ENCODE results near the gene BLOC1S5. TPM values are rescaled to one million over a fixed set of nuclear protein-coding genes. Genes with fewer than 3 reads are reported as not detected.
A peak's percentile ranks its signal among the peaks of the same experiment; 100 is the strongest.

Gene BLOC1S5
- 8.1 and 10.1 TPM in 2 replicates for total RNA-seq (2014; rRNA removed; shearing (Covaris generic))
- polyA plus RNA-seq (2015; cell fraction: cytosol; rRNA removed): 14.2 and 15.2 TPM in 2 replicates
- 3.8 and 4.8 TPM in 2 replicates for polyA plus RNA-seq (2015; cell fraction: nucleus; rRNA removed)

GRCh38 chr6:8063761-8064637, at the start of gene BLOC1S5:
Gene BLOC1S5 (minus strand): TSS chr6:8064389. CDS start chr6:8064376, 13 bp downstream.
- DNase-seq (ENCODE audit: low read depth): peak; percentile 97

DNA sequence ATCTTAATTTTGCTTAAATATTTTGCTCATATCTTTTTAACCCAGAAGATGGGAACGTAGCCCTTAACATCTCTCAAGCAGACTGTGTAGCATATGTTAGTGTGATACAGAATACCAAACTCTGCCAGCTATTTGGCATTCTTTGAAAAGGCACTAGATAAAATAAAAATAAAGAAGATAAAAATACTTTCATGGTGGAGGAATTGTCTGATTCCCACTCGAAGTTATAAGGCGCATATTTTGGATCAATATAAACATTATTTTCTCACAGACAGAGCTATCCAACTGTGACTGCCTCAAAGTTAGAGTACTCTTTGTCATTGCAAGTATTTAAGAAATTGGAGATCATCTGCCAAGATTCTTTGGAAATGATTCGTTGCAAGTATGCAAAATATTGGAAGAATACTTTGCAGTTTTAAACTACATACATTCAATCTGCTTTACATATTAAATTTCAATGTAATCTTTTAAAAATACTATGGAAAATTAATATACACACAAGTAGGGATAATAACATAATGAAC, 49.0 kb upstream of the BLOC1S5 start:
- DNase-seq (ENCODE audit: low read depth): no peak

DNA sequence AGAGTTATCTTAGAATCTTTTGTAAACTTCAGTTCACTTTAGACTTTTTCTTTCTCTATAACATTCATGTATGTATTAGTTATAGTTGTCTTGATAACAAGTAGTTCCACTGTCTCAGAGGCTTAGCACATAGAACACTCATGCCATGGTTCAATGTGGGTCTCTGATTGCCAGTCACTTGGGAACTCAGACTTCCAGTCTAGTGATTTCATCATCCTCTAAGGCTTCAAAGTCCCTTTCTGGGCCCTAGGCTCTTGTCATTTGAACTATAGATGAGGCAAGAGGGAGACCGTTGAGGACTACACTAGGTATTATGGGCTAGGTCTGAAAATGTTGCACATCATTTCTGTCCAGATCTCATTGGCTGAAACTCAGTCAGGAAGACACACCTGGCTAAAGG, 46.5 kb upstream of the BLOC1S5 start:
- DNase-seq (ENCODE audit: low read depth): no peak

DNA sequence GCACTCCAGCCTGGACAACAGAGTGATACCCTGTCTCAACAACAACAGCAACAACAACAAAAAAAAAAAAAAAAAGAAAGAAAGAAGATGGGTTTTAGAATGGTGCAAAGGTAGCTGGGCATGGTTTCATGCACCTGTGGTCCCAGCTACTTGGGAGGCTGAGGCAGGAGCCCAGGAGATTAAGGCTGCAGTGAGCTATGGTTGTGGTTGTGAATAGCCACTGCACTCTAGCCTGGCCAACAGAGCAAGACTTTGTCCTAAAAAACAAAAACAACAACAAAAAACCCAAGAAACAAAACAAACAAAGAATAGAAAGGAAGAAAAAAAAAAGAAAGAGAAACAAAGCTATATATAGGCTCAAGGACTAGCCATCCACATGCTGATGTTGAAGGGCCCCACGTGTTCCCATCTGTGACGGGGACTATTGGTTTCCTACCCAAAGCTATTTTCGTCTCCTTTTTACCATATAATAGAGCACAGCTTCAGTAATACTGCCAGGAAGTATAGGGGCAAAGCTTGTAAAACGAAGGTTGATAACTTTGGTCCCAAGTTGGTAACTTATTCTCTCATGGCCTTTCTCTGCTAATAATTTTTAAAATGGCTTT, 46.0 kb upstream of the BLOC1S5 start:
- no peak for DNase-seq (ENCODE audit: low read depth)

DNA sequence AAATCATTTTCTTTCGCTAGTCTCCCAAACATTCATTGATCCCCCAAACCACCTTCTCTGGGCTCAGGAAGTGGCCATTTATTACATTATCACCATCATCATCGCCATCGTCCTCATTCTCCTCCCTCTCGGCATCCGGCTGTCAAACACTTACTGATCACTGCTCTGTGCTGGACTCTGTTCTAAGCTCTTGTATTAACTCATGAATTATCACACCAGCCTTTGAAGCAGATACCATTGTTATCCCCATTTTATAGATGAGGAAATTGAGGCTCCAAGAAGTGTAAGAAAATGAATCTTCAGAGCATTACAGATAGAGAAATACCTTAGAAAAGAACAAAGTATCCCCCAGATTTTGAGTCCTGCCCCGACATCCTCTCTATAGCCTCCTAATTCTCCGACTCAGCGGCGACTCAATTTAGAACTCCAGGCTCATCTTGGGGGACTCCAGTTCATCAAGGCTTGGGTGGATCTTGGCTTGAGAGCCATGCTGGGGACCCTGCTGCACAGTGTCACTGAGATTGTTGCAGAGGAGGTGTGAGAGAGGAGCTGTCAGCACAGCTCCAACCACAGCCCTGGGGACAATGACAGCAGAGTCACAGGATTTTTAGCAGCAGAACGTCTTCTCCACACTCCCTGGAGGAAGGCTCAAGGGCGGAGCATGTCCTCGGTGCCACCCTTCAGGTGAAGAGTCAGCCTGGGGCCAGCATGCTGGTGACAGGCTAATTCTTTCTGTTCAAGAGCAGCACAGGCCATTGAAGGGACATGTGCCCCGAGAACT, 44.8 kb upstream of the BLOC1S5 start:
- no peak for DNase-seq (ENCODE audit: low read depth)

DNA sequence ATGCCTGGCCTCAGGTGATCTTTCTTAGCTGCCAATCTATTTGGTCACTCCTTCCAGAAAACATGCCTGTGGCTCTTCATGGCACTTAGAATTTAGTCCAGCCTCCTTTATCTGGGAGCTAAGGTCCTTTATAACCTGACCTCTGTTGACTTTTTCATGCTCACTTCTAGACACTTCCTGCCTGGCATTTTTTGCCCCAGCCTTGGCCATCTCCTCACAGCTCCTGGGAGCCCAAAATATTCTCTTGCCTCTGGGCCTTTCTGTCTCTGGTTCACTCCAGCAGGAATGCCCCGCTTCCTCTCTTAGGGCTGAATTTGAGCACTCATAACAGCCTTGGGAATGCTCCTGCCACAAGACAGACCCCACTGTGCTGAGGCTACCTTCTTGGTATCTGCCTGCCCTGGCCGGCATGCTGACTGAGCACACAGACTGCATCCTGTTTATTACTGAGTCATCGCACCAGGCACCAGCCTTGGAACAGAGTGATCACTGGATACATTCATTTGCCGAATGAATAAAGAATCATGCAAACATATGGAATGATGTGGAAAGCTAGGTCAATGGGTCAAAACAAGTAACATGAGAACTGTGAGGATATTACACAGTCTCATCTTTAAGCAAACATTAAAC, 44.0 kb upstream of the BLOC1S5 start:
- peak; percentile 95 for DNase-seq (ENCODE audit: low read depth)

DNA sequence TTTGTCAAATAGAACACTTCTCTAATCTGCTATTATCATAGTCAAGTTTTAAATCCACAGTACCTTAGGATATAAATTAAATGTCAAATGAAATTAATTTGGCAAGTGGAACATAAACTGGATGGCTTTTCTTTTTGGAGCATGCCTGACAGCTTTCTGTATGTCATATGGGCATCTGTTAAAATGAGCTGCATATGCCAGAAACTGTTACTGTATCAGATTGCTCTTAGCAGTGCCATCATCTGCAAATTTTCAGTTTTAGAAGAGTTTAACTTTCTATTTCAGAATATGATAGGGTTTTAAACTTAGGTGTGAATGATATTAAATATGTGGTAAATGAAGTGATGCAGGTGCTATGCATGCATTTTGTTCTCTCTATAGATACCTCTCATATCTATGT, 41.6 kb upstream of the BLOC1S5 start:
- DNase-seq (ENCODE audit: low read depth): no peak

GRCh38 chr6:8103726-8104125, 39.5 kb upstream of the BLOC1S5 start:
- DNase-seq (ENCODE audit: low read depth): no peak

DNA sequence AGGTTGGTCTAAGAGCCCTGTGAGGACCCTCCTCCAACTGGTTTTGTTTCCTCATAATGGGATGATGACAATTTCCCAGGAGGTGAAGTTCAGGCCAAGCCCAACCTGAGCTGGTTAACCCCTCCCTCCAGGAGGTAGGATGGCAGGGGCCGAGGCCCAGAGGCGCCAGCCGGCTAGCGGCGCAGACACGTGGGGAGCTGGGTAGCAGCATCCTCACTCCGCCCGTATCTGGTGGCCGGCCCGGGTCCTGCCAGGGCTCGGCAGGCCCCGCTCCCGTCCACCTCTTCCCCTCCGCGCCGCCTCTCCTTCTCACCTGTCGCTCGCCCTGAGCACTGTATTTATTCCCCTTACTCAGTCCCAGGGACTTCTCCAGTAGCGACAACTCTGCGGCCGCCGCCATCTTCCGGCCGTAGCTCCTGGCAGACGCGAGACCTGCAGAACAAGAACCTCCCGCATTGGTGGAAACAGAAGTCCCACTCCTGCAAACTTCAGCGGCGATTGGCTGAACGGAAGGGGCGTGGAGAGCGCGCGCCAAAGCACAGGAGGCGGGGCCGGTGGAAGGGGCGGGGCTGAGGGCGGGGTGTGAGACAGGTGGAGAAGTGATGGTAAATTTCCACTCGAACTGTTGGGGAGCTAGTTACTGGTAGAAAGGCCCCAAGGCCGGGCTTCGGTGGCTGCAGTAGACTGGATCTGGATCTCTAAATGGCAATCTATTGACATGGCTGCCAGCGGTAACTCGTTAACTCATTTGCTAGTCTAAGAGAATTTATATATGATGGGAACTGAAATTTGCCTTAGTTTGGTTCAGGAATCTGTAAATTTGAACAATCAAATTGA, 38.2 kb upstream of the BLOC1S5 start, which contains the start of gene EEF1E1:
EEF1E1 (minus strand) TSS at position 427 of the 837 bp plus-strand sequence; CDS start at position 400, 27 bp downstream.
- peak; percentile 89 for DNase-seq (ENCODE audit: low read depth)

- no peak for DNase-seq (ENCODE audit: low read depth)
These were observed 36.1 kb upstream of the BLOC1S5 start for GRCh38 chr6:8100159-8100854.

- DNase-seq (ENCODE audit: low read depth): no peak
These were observed 26.5 kb upstream of the BLOC1S5 start for GRCh38 chr6:8090650-8091049.

DNA sequence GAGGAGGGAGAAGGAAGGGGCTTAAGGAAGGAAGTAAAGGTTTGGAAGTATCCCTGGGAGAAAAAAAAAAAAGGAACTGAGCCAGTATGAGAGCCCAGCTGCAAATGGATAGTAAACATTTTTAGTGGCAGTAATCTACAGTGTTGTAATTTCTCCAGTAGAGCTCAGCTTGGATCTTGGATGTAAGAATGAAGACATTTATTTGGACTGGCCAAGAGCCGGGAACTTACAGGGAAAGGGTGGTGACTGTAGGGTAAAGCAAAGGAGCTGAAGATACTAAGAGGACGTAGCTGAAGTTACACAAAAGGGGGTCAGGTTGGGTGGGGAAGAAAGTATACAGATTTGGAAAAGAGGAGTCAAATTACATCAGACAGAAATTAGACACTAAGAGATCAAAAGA, 24.7 kb upstream of the BLOC1S5 start:
- DNase-seq (ENCODE audit: low read depth): no peak

GRCh38 chr6:8087870-8088754, 23.9 kb upstream of the BLOC1S5 start:
- no peak for DNase-seq (ENCODE audit: low read depth)

GRCh38 chr6:8086755-8087306, 22.6 kb upstream of the BLOC1S5 start:
- no peak for DNase-seq (ENCODE audit: low read depth)

- DNase-seq (ENCODE audit: low read depth): peak; percentile 97
These were observed 20.9 kb upstream of the BLOC1S5 start for GRCh38 chr6:8085053-8085511.

GRCh38 chr6:8084586-8084985, 20.4 kb upstream of the BLOC1S5 start:
- DNase-seq (ENCODE audit: low read depth): no peak

DNA sequence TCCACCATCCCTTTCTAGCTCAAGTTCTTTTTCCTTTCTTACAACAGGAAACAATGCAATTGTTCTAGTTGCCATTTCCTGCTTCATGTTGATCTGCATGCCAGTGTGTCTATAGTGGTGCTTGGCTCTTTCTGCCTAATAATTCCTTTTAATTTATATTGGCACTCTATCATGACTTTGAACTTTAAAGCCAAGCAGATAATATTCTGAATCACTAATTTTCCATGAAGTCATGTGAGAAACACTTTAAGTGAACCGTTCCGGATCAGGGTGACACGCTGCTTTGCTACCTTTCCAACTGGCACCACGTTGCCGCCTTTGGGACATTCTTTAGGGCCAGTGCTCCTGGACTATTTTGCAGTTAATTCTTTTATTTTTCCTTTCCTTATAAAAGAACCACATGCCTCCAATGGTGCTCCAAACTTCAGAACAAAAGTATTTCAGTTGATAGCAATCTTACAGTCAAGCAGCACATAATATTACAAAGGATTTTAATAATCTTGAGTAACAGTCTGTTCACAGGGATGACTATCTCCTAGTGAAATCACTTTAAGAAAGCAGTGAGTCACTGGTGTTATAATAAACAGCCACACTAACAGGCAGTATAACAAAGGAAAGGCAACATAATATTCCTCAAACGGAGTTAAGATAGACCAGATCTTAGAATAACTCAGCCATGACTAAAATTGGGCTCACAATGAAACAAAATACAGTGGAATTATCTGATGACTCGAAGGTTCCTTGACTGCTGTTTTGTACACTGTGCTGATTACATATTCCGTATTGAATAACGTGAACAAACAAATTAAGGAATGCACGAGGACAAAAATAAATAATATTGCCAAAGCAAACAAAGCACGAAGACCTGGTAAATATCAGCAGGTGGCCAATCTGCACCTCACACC, 19.0 kb upstream of the BLOC1S5 start:
- peak; percentile 89 for DNase-seq (ENCODE audit: low read depth)
